Smooth muscle cell (in vitro differentiated cells): ENCODE data around the gene UPK3A. TPM values are rescaled to one million over a fixed set of nuclear protein-coding genes. Genes with fewer than 3 reads are reported as not detected.

Experiments used
- polyA plus RNA-seq: library from polyadenylated mRNA; unstranded; fragments of >200 nt; fragmentation: Nextera tagmentation; extraction: Ambion mirVana; gene quantifications from 2 replicates; pipeline ENCODE4 v1.2.1, GENCODE V29; 2016
- total RNA-seq: library from RNA; depleted of rRNA; stranded (reverse); fragments of >200 nt; gene quantifications from 2 replicates; pipeline ENCODE4 v1.2.3, GENCODE V29; 2014

The UPK3A gene
- total and polyA plus RNA-seq, 2 experiments from 2014 or later = not detected

Other genes with a start within 250 kb of the UPK3A start
- gene NUP50, start 121.0 kb upstream of the UPK3A start, total RNA-seq = 21.0 and 33.5 TPM in 2 replicates
- gene NUP50, start 121.0 kb upstream of the UPK3A start, polyA plus RNA-seq = 16.8 and 18.6 TPM in 2 replicates
- 35.9 and 44.8 TPM in 2 replicates for gene KIAA0930, start 44.1 kb upstream of the UPK3A start, total RNA-seq
- 37.6 and 49.0 TPM in 2 replicates for gene KIAA0930, start 44.1 kb upstream of the UPK3A start, polyA plus RNA-seq
- 36.1 and 36.6 TPM in 2 replicates for gene FAM118A, start 25.0 kb downstream of the UPK3A start, total RNA-seq
- 60.3 and 114 TPM in 2 replicates for gene FAM118A, start 25.0 kb downstream of the UPK3A start, polyA plus RNA-seq
- not detected in 2 replicates for gene SMC1B, start 128.7 kb downstream of the UPK3A start, total RNA-seq
- 0.06 TPM in 1 of 2 replicates, not detected in the other for gene SMC1B, start 128.7 kb downstream of the UPK3A start, polyA plus RNA-seq
- gene RIBC2, start 128.7 kb downstream of the UPK3A start, total RNA-seq = 1.2 and 1.6 TPM in 2 replicates
- 1.8 and 2.6 TPM in 2 replicates for gene RIBC2, start 128.7 kb downstream of the UPK3A start, polyA plus RNA-seq
- gene FBLN1, start 217.9 kb downstream of the UPK3A start, total RNA-seq = 86.4 and 90.9 TPM in 2 replicates
- gene FBLN1, start 217.9 kb downstream of the UPK3A start, polyA plus RNA-seq = 288 and 296 TPM in 2 replicates